Middle frontal gyrus (tissue), 1 donor: ENCODE measurements around the gene TBC1D17.
"Not testable (repeated sequence)": the region's sequence is repeated elsewhere in the genome, so short reads cannot be mapped to it uniquely, and the experiment has no call there.

ENCODE experiments used
- DNase-seq: peaks from one replicate; pipeline ENCODE4 v3.0.0-alpha.2; 2015; ENCODE audit warnings: low spot score; ENCODE audit errors: extremely low spot score

The TBC1D17 gene

GRCh38 chr19:49916839-49917733 lies 39.6 kb downstream of the TBC1D17 start:
- DNase-seq: no peak

- DNase-seq: no peak
These were observed 40.6 kb downstream of the TBC1D17 start for GRCh38 chr19:49918089-49918488.

- DNase-seq: no peak
These were observed 43.3 kb downstream of the TBC1D17 start for GRCh38 chr19:49920624-49921363.

GRCh38 chr19:49921871-49922795 lies 44.6 kb downstream of the TBC1D17 start:
- DNase-seq: no peak

- no peak for DNase-seq
These were observed 45.8 kb downstream of the TBC1D17 start for GRCh38 chr19:49923055-49924003.

- DNase-seq: no peak
These were observed 46.7 kb downstream of the TBC1D17 start for GRCh38 chr19:49924004-49924880.

- not testable (repeated sequence) for DNase-seq
These were observed 47.3 kb downstream of the TBC1D17 start for GRCh38 chr19:49924881-49925210.

- no peak for DNase-seq
These were observed 48.0 kb downstream of the TBC1D17 start for GRCh38 chr19:49925486-49925885.

- no peak for DNase-seq
These were observed 49.0 kb downstream of the TBC1D17 start for GRCh38 chr19:49926515-49926914.

- DNase-seq: no peak
These were observed 50.2 kb downstream of the TBC1D17 start for GRCh38 chr19:49927526-49928264.

GRCh38 chr19:49929121-49929610 lies 51.7 kb downstream of the TBC1D17 start, which contains the start of the genes ATF5 and NUP62:
Gene ATF5, plus strand, starts transcription at chr19:49929205. Its CDS starts 1,646 bp downstream, at chr19:49930851.
Gene NUP62, minus strand, starts transcription at chr19:49929504. Its CDS starts 19,697 bp downstream, at chr19:49909807.
- DNase-seq: peak; percentile 70

- DNase-seq: peak; percentile 80
These were observed 52.3 kb downstream of the TBC1D17 start for GRCh38 chr19:49929611-49930482.

- DNase-seq: no peak
These were observed 53.0 kb downstream of the TBC1D17 start for GRCh38 chr19:49930483-49931011.

GRCh38 chr19:49931293-49932040 lies 54.0 kb downstream of the TBC1D17 start:
- no peak for DNase-seq

GRCh38 chr19:49932041-49932451 lies 54.5 kb downstream of the TBC1D17 start:
- DNase-seq: no peak

GRCh38 chr19:49932731-49933131 lies 55.2 kb downstream of the TBC1D17 start:
- no peak for DNase-seq
